ENCODE results near the gene IDS. TPM values are rescaled to one million over a fixed set of nuclear protein-coding genes. Genes with fewer than 3 reads are reported as not detected.
"Not testable (repeated sequence)": the region's sequence is repeated elsewhere in the genome, so short reads cannot be mapped to it uniquely, and the experiment has no call there.

IDS gene
- total and polyA plus RNA-seq, 9 donors = 53.3 to 122 (median 76.1) TPM

GRCh38 chrX:149505671-149506070 is 565 bp upstream of the IDS start:
- Histone ChIP-seq H3K27ac (no peak overlapping the region), H3K4me1 (ENCODE audit: insufficient read depth) (peaks cover 3% of the 10 kb centered on the region), H3K4me3 (peak overlapping the region; percentile 45), H3K27me3 (no peaks in the 10 kb centered on the region), H3K9me3 (no peaks in the 10 kb centered on the region), H3K36me3 (no peaks in the 10 kb centered on the region)
- DNase-seq = no peak
- intact Hi-C loops (cut with DNase I) = no loop called here
- TF ChIP-seq POLR2A (IDR thresholded peaks at IDR 0.05) (no peak), EP300 (IDR thresholded peaks at IDR 0.05) (no peak)
- TF ChIP-seq, protein P1, sequence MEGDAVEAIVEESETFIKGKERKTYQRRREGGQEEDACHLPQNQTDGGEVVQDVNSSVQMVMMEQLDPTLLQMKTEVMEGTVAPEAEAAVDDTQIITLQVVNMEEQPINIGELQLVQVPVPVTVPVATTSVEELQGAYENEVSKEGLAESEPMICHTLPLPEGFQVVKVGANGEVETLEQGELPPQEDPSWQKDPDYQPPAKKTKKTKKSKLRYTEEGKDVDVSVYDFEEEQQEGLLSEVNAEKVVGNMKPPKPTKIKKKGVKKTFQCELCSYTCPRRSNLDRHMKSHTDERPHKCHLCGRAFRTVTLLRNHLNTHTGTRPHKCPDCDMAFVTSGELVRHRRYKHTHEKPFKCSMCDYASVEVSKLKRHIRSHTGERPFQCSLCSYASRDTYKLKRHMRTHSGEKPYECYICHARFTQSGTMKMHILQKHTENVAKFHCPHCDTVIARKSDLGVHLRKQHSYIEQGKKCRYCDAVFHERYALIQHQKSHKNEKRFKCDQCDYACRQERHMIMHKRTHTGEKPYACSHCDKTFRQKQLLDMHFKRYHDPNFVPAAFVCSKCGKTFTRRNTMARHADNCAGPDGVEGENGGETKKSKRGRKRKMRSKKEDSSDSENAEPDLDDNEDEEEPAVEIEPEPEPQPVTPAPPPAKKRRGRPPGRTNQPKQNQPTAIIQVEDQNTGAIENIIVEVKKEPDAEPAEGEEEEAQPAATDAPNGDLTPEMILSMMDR (IDR thresholded peaks at IDR 0.05) = no peak
- WGBS, 3 donors = 76 to 83% (median 78%) methylated on average over 9 of the region's 9 CpGs

DNA sequence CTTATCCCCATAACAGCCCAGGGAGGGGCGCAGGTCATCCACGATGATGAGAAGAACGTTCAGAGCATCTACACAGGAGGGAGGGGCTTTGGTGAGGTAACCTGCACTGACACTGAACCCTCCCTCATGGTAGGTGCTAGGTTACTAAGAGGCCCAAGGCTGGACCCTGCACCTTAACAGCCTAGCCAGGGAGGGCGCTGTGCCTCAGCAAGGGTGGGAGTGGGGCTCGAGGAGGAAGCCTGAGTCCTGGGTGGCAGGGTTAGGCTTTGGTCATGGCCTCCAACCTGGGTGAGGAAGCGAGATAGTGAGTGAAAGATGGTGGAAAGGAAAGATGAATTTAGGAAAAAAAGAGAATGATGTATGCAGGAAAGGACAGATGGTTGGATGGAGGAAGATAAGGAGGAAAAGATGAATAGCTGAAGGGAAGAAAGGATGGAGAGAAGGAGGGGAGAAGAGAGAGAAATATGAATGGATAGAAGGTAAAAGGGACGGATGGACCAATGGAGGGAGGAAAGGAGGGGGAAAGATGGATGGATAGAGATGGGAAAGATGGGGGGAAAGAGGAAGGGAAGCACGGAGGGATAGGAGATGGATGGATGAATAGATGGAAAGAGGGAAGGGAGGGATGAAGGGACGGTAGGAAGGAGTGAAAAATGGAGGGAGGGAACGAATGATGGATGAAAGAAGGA is 736 bp downstream of the IDS start:
- Histone ChIP-seq H3K4me3 (peak overlapping the region; percentile 45), H3K27ac (peak overlapping the region; percentile 19 to 73), H3K27me3 (no peaks in the 10 kb centered on the region), H3K4me1 (ENCODE audit: insufficient read depth) (peaks cover 3% of the 10 kb centered on the region), H3K36me3 (no peaks in the 10 kb centered on the region), H3K9me3 (no peaks in the 10 kb centered on the region)
- DNase-seq = peak in 2 of 5 donors; percentile 38 to 42
- WGBS, 3 donors = 42 to 45% (median 42%) methylated on average over 10 of the region's 10 CpGs
- intact Hi-C loops (cut with DNase I) = no loop called here
- TF ChIP-seq, protein P1 (IDR thresholded peaks at IDR 0.05) = no peak
- TF ChIP-seq EP300 (IDR thresholded peaks at IDR 0.05) = no peak
- no peak for TF ChIP-seq POLR2A (IDR thresholded peaks at IDR 0.05)

DNA sequence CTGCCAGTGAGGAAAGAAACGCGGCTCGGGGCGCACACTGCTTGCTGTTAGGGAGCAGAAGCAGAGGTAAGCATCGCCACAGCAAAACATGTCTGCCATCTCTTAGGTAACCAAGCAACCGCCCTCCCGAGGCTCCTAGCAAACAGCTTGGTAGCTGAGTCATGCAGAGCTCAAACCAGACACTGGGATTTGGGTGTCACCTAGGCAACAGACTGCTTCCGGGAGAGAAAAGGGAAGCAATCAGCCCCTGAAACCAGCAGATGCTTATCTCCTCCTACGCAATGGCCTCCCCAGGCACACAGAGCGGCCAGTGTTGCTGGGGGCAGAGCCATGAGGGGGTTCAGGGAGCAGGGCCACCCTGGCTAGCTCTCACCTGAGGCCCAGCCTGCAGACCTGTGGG is 1.7 kb downstream of the IDS start:
- H3K4me3 ChIP-seq; H3K4me1 ChIP-seq (ENCODE audit: insufficient read depth); H3K27me3 ChIP-seq; H3K36me3 ChIP-seq; H3K27ac ChIP-seq; H3K9me3 ChIP-seq; intact Hi-C loops (cut with DNase I): not testable (repeated sequence)
- peak in 1 of 5 donors; percentile 41 for DNase-seq
- WGBS, 3 donors = 41 to 83% (median 63%) methylated on average over 2 to 6 of the region's 10 CpGs

DNA sequence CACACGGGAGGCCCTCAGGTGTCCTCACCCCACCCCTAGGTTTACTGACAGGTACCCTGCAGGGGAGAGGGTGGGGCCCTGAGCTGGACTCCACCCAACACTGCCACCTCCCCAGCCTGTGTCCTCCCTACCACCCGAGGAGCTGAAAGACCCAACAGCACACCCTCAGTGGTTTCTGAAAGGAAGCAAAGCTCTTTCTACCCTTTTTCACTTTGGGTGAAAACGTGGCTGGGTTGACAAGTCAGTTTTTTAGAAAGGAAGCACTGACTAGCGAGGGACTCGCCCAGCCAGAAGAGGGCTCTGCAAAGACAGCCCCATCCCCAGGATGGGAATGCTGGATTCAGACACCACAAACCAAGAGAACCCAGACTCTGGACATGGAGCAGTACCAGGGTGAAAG is 2.2 kb downstream of the IDS start:
- H3K4me3 ChIP-seq; H3K27ac ChIP-seq; H3K4me1 ChIP-seq (ENCODE audit: insufficient read depth); intact Hi-C loops (cut with DNase I); H3K9me3 ChIP-seq; H3K27me3 ChIP-seq; DNase-seq; H3K36me3 ChIP-seq: not testable (repeated sequence)
- 58 to 73% (median 65%) methylated on average over 2 to 5 of the region's 5 CpGs for WGBS, 3 donors

- Histone ChIP-seq H3K4me1 (ENCODE audit: insufficient read depth) (peaks cover 3% of the 10 kb centered on the region), H3K36me3 (no peaks in the 10 kb centered on the region), H3K27me3 (no peaks in the 10 kb centered on the region), H3K27ac (no peak overlapping the region), H3K4me3 (no peak overlapping the region), H3K9me3 (no peaks in the 10 kb centered on the region)
- intact Hi-C loops (cut with DNase I) = no loop called here
- WGBS, 3 donors = 56 to 67% (median 62%) methylated on average over 5 of the region's 5 CpGs
- TF ChIP-seq, protein P1 (IDR thresholded peaks at IDR 0.05) = no peak
- TF ChIP-seq POLR2A (IDR thresholded peaks at IDR 0.05) (no peak), EP300 (IDR thresholded peaks at IDR 0.05) (no peak)
- no peak for DNase-seq
Measured at GRCh38 chrX:149499766-149500165, 5.3 kb downstream of the IDS start.

All from ovary (tissue), 9 donors.